Measurements from ENCODE around the gene INPP5D. TPM values are rescaled to one million over a fixed set of nuclear protein-coding genes. Genes with fewer than 3 reads are reported as not detected.
"Not testable (repeated sequence)": the region's sequence is repeated elsewhere in the genome, so short reads cannot be mapped to it uniquely, and the experiment has no call there.

Gene INPP5D
- total RNA-seq, 2 donors from 2014 or later = 0.66 to 3.0 TPM

DNA sequence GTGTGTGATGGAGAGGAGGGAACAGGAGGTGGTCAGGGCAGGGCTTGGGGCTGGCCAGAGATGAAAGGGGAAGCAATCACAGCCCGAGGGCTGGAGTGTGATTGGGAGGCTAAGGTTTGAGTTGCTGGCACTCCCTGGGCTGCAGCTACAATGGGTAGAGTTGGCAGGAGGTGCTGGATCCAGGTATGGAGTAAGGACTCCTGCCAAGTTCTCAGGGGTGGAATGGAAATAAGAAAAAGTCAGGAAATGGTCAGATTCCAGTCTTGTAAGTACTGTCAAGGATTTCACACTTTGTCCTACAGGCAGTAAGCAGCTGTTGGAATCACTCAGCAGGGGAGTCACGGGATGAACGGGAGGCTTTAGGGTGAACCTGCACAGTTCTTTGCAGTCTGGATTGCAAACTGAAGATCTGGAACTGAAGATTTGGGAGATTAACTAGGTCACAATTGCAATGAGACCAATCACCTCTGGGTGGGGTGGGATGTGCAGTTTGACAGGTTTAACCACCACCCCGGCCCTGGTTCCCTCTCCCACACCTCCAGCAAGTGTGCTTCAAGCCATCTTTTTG is 10.9 kb upstream of the INPP5D start:
- no peak overlapping the region for H3K27ac Mint-ChIP-seq
- H3K4me1 Mint-ChIP-seq = peaks cover 25% of the 10 kb centered on the region
- WGBS, 2 experiments (ENCODE audit: insufficient coverage in 1 of 2, insufficient read length in 1 of 2) = 48 to 76% methylated on average over 3 to 4 of the region's 4 CpGs
- no peak overlapping the region for H3K27ac ChIP-seq (ENCODE audit: low read depth, low read length)
- no peaks in the 10 kb centered on the region for H3K9me3 Mint-ChIP-seq
- H3K27me3 Mint-ChIP-seq (ENCODE audit: insufficient read depth) = peaks cover 28% of the 10 kb centered on the region
- H3K36me3 ChIP-seq (ENCODE audit: control insufficient read depth, insufficient read depth, low read length) = no peaks in the 10 kb centered on the region
- H3K36me3 Mint-ChIP-seq (ENCODE audit: low read depth) = no peaks in the 10 kb centered on the region
- H3K9me3 ChIP-seq (ENCODE audit: control insufficient read depth, low read length) = no peaks in the 10 kb centered on the region
- TF ChIP-seq, protein P1, sequence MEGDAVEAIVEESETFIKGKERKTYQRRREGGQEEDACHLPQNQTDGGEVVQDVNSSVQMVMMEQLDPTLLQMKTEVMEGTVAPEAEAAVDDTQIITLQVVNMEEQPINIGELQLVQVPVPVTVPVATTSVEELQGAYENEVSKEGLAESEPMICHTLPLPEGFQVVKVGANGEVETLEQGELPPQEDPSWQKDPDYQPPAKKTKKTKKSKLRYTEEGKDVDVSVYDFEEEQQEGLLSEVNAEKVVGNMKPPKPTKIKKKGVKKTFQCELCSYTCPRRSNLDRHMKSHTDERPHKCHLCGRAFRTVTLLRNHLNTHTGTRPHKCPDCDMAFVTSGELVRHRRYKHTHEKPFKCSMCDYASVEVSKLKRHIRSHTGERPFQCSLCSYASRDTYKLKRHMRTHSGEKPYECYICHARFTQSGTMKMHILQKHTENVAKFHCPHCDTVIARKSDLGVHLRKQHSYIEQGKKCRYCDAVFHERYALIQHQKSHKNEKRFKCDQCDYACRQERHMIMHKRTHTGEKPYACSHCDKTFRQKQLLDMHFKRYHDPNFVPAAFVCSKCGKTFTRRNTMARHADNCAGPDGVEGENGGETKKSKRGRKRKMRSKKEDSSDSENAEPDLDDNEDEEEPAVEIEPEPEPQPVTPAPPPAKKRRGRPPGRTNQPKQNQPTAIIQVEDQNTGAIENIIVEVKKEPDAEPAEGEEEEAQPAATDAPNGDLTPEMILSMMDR (conservative IDR thresholded peaks at IDR 0.05) = peak; percentile 24
- H3K4me1 ChIP-seq (ENCODE audit: control insufficient read depth, insufficient read depth, low read length) = no peaks in the 10 kb centered on the region
- H3K4me3 Mint-ChIP-seq = no peak overlapping the region
- H3K27me3 ChIP-seq (ENCODE audit: control insufficient read depth, insufficient read depth, low read length, poor library complexity, severe bottlenecking) = peaks cover 14% of the 10 kb centered on the region
- no peak overlapping the region for H3K9ac ChIP-seq (ENCODE audit: extremely low read depth, low read length, poor library complexity, severe bottlenecking)
- DNase-seq = peak; percentile 42
- H3K4me3 ChIP-seq (ENCODE audit: low read length) = no peak overlapping the region

DNA sequence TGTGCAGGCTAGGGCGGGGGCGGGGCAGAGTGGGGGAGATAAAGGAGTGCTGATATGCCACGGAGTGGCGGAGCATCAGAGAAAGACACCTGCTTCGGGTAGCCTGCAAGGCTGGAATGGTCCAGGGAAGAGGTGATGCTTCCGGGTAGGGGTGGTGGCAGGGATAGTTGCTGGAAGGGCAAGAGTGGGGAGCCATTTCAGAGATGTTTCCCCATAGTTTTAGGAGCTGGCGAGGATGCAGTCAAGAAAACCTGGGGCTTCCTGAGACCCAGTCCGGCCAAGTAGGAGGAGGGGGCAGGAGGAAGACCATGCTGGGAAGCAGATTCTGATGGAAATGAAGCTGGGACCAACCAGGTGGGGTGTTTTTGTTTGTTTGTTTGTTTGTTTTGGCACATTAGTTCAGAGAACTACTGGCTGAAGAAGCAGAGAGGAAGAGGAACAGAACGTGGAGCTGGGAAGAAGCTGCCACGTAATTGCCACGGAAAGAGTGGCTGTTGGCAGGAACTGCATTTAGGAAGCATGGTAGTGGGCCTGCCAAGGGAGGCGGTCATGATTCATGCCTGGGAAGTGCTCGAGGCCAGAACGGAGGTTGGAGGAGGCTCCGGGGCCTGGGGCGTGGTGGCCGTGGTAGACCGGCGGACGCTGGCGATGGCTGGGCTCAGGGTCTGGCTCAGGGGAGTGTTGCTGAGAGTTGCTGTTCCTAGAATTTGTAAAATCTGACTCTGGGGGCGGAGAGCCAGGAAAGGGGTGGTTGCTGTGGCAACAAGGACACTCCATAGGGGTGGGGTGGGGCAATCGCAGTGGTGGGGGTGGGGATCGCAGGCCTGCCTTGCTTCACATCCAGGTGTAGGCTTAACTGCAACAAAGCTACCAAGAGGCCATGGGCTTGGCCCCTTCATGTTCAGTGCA is 8.6 kb upstream of the INPP5D start:
- H3K9me3 Mint-ChIP-seq = no peaks in the 10 kb centered on the region
- H3K27ac ChIP-seq (ENCODE audit: low read depth, low read length) = no peak overlapping the region

DNA sequence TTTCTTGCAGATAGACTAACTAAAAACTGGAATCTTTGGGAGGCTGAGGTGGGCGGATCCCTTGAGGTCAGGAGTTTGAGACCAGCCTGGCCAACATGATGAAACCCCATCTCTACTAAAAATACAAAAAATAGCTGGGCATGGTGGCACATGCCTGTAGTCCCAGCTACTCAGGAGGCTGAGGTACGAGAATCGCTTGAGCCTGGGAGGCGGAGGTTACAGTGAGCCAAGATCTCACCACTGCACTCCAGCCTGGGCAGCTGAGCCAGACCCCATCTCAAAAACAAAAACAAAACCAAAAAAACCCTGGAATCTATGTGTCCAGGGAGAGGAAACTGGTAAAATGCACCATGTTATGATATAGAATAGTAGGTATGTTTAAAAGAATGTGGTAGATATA is 7.6 kb upstream of the INPP5D start:
- peaks cover 43% of the 10 kb centered on the region for H3K27me3 Mint-ChIP-seq (ENCODE audit: insufficient read depth)
- not testable (repeated sequence) for H3K27ac ChIP-seq (ENCODE audit: low read depth, low read length); H3K4me3 Mint-ChIP-seq; H3K9me3 Mint-ChIP-seq; H3K36me3 ChIP-seq (ENCODE audit: control insufficient read depth, insufficient read depth, low read length); H3K9ac ChIP-seq (ENCODE audit: extremely low read depth, low read length, poor library complexity, severe bottlenecking); H3K27ac Mint-ChIP-seq; H3K4me3 ChIP-seq (ENCODE audit: low read length); H3K9me3 ChIP-seq (ENCODE audit: control insufficient read depth, low read length); H3K4me1 ChIP-seq (ENCODE audit: control insufficient read depth, insufficient read depth, low read length); H3K36me3 Mint-ChIP-seq (ENCODE audit: low read depth)
- peaks cover 18% of the 10 kb centered on the region for H3K27me3 ChIP-seq (ENCODE audit: control insufficient read depth, insufficient read depth, low read length, poor library complexity, severe bottlenecking)
- peak; percentile 2 for DNase-seq
- WGBS, 2 experiments (ENCODE audit: insufficient coverage in 1 of 2, insufficient read length in 1 of 2) = 96% methylated on average over 4 of the region's 4 CpGs; no CpG with 5 or more reads in 1 of the 2 experiments
- H3K4me1 Mint-ChIP-seq = peaks cover 25% of the 10 kb centered on the region

More for the DNA sequence above, 8.6 kb upstream of the INPP5D start:
- H3K9ac ChIP-seq (ENCODE audit: extremely low read depth, low read length, poor library complexity, severe bottlenecking) = no peak overlapping the region
- H3K36me3 Mint-ChIP-seq (ENCODE audit: low read depth) = no peaks in the 10 kb centered on the region
- no peaks in the 10 kb centered on the region for H3K4me1 ChIP-seq (ENCODE audit: control insufficient read depth, insufficient read depth, low read length)
- no peaks in the 10 kb centered on the region for H3K9me3 ChIP-seq (ENCODE audit: control insufficient read depth, low read length)
- TF ChIP-seq, protein P1 (conservative IDR thresholded peaks at IDR 0.05) = no peak
- peaks cover 25% of the 10 kb centered on the region for H3K4me1 Mint-ChIP-seq
- peaks cover 41% of the 10 kb centered on the region for H3K27me3 Mint-ChIP-seq (ENCODE audit: insufficient read depth)
- DNase-seq = peak; percentile 91
- H3K27ac Mint-ChIP-seq = peak overlapping the region; percentile 33
- H3K4me3 ChIP-seq (ENCODE audit: low read length) = no peak overlapping the region
- peaks cover 18% of the 10 kb centered on the region for H3K27me3 ChIP-seq (ENCODE audit: control insufficient read depth, insufficient read depth, low read length, poor library complexity, severe bottlenecking)
- 41% methylated on average over 15 to 24 of the region's 24 CpGs for WGBS, 2 experiments (ENCODE audit: insufficient coverage in 1 of 2, insufficient read length in 1 of 2)
- no peaks in the 10 kb centered on the region for H3K36me3 ChIP-seq (ENCODE audit: control insufficient read depth, insufficient read depth, low read length)
- peak overlapping the region; percentile 48 for H3K4me3 Mint-ChIP-seq
